Natural killer cell treated with Interleukin-12 subunit alpha and Interleukin-12 subunit beta and Interleukin-15 and Interleukin-18, amount 100 ng/mL, for 72 hours (primary cell): ENCODE results near the gene CEACAM21. TPM values are rescaled to one million over a fixed set of nuclear protein-coding genes. Genes with fewer than 3 reads are reported as not detected.

Source experiments
- ATAC-seq, 2 donors: fragments of 150-1000 bp; cut with Tn5 transposase in 1 of 2; sonication (Bioruptor Pico), chemical (Tn5 transposase) in 1 of 2; 2 replicates each; pipeline ENCODE4 v1.10.0; 2021
- DNase-seq: peaks from one replicate; pipeline ENCODE4 v3.0.0; 2022; ENCODE audit warnings: low spot score
- H3K27ac Mint-ChIP-seq, 2 donors: 1 replicate in 1 of 2; 2 replicates in 1 of 2; pipeline ENCODE4 v1.8.0; 2022; ENCODE audit warnings: mixed read lengths in 2 of 2, mild to moderate bottlenecking in 1 of 2, moderate library complexity in 1 of 2
- H3K27me3 Mint-ChIP-seq, 2 donors: 1 replicate in 1 of 2; 2 replicates in 1 of 2; pipeline ENCODE4 v1.8.0; 2022; ENCODE audit warnings: mixed read lengths in 2 of 2
- H3K36me3 Mint-ChIP-seq: one replicate; pipeline ENCODE4 v1.8.0; 2022; ENCODE audit warnings: mixed read lengths
- H3K4me1 Mint-ChIP-seq, 2 donors: 1 replicate in 1 of 2; 2 replicates in 1 of 2; pipeline ENCODE4 v1.8.0; 2022; ENCODE audit warnings: low read depth in 2 of 2, mixed read lengths in 2 of 2, mild to moderate bottlenecking in 1 of 2
- H3K4me3 Mint-ChIP-seq: one replicate; pipeline ENCODE4 v1.8.0; 2022; ENCODE audit warnings: mixed read lengths
- H3K9me3 Mint-ChIP-seq: 2 replicates; pipeline ENCODE4 v1.8.0; 2022; ENCODE audit warnings: mixed read lengths
- total RNA-seq, 2 donors: library from RNA; stranded (reverse); gene quantifications; one replicate each; pipeline ENCODE4 v1.2.3, GENCODE V29; 2022

Gene CEACAM21
- total RNA-seq, 2 donors from 2014 or later: 9.7 to 20.6 TPM

DNA sequence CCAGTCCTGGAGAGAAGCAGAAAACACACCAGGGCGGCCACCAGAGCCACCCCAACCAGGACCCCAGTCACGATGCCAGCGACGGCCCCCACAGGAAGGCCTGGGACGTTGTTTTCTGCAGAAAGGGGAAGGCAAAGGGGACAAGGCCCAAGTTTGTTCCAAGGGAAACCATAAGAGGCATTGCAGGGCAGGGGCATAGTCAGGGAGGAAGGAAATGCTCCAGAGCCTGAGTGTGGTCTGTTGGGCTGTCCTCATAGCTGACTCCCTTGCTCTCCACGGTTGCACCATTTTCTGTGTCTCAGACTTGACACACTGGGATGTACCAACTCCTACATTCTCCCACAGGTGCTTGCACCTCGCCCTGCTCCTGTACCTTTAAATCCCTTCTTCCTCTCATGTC is 45.7 kb downstream of the CEACAM21 start:
- Mint-ChIP-seq H3K4me1 (no peaks in the 10 kb centered on the region), H3K27me3 (peaks cover 10 to 12% of the 10 kb centered on the region in 2 donors), H3K36me3 (no peaks in the 10 kb centered on the region), H3K9me3 (no peaks in the 10 kb centered on the region), H3K4me3 (no peak overlapping the region), H3K27ac (no peak overlapping the region)
- DNase-seq (no peak), ATAC-seq (no peak)

- no peak overlapping the region for H3K4me3 Mint-ChIP-seq
- peaks cover 12% of the 10 kb centered on the region in 2 donors for H3K27me3 Mint-ChIP-seq
- DNase-seq (no peak), ATAC-seq (no peak)
- H3K9me3 Mint-ChIP-seq: no peaks in the 10 kb centered on the region
- no peaks in the 10 kb centered on the region for H3K4me1 Mint-ChIP-seq
- H3K27ac Mint-ChIP-seq: no peak overlapping the region
- H3K36me3 Mint-ChIP-seq: no peaks in the 10 kb centered on the region
Observed at GRCh38 chr19:41623360-41623759, 47.4 kb downstream of the CEACAM21 start.

DNA sequence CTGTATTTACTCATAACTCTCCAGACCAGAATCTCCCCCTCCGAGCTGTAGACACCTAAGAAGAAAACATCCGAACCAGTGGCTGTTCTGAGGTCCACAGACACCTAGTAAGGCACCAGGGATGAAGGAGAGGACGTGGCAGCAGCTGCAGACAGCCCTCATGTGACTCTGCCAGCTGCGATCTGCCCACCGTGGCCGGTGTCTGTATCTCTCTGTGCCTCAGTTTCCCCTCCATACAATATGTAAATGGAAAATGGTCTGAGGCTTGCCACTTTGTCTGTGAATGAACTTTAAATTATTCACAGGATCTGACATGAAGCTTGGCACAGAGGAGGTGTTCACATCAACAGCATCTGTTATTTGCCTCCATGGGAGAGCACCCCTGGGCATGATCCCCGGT is 48.5 kb downstream of the CEACAM21 start:
- Mint-ChIP-seq H3K4me1 (no peaks in the 10 kb centered on the region), H3K9me3 (no peaks in the 10 kb centered on the region), H3K27me3 (peaks cover 12 to 18% of the 10 kb centered on the region in 2 donors), H3K4me3 (no peak overlapping the region), H3K27ac (no peak overlapping the region), H3K36me3 (no peaks in the 10 kb centered on the region)
- ATAC-seq (no peak), DNase-seq (no peak)

- H3K4me3 Mint-ChIP-seq: no peak overlapping the region
- no peak for ATAC-seq
- H3K27me3 Mint-ChIP-seq: peaks cover 12 to 20% of the 10 kb centered on the region in 2 donors
- no peaks in the 10 kb centered on the region for H3K9me3 Mint-ChIP-seq
- H3K36me3 Mint-ChIP-seq: peaks cover 2% of the 10 kb centered on the region
- DNase-seq: no peak
- H3K27ac Mint-ChIP-seq: no peak overlapping the region
- H3K4me1 Mint-ChIP-seq: no peaks in the 10 kb centered on the region
Observed at GRCh38 chr19:41624937-41625336, 49.0 kb downstream of the CEACAM21 start.

- peaks cover 19 to 25% of the 10 kb centered on the region in 2 donors for H3K27me3 Mint-ChIP-seq
- peaks cover 6% of the 10 kb centered on the region for H3K36me3 Mint-ChIP-seq
- H3K9me3 Mint-ChIP-seq: no peaks in the 10 kb centered on the region
- no peak overlapping the region for H3K27ac Mint-ChIP-seq
- DNase-seq: no peak
- H3K4me1 Mint-ChIP-seq: no peaks in the 10 kb centered on the region
- H3K4me3 Mint-ChIP-seq: no peak overlapping the region
- no peak for ATAC-seq
Observed at GRCh38 chr19:41626278-41626677, 50.3 kb downstream of the CEACAM21 start.

GRCh38 chr19:41626877-41627276 is 50.9 kb downstream of the CEACAM21 start, which contains the start of gene CEACAM4:
TSS of gene CEACAM4 (minus strand) at chr19:41627074. CDS start at chr19:41626963, 111 bp downstream.
- Mint-ChIP-seq H3K36me3 (peaks cover 6% of the 10 kb centered on the region), H3K27me3 (peaks cover 18 to 25% of the 10 kb centered on the region in 2 donors), H3K4me3 (no peak within 1 kb of the TSS), H3K9me3 (no peaks in the 10 kb centered on the region), H3K4me1 (no peaks in the 10 kb centered on the region), H3K27ac (no peak within 1 kb of the TSS)
- ATAC-seq (no peak), DNase-seq (no peak)

DNA sequence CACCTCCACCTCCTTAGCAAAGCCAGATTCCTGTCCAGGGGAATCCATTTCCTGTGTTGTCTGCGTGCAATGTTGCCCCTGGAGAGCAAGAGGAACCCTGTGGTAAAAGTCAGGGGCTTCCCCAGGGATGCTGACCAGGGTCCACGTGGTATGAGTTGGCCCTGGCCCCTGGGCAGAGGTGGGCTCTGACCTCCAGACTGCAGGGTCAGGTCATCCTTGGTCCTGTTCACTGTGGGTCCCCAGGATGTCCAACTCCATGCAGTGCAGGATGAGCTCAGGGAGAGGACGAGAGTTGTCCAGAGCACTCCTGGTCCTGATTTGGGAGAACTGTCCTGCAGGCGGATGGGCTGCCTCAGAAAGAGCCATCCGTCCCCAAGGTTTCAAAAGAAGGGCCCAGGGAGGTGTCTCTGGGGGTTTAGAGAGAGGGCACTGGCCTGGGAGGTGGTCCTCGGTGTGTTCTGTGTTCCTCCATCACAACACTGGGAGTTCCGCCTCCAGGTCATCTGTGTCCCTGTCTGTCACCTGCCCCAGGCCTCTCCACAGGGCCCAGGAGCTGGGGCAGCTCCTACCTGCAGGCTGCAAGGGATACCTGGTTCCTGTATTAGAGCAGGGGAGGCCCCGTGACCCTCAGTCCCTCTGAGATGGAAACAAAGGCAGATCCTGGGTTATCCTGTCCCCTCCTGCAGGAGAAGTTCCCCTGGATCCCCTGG is 52.2 kb downstream of the CEACAM21 start:
- H3K9me3 Mint-ChIP-seq: no peaks in the 10 kb centered on the region

More for the DNA sequence above, 52.2 kb downstream of the CEACAM21 start:
- ATAC-seq (peak in 1 of 2 donors; percentile 53), DNase-seq (no peak)
- H3K27ac Mint-ChIP-seq: no peak overlapping the region
- H3K4me3 Mint-ChIP-seq: no peak overlapping the region
- peaks cover 19 to 25% of the 10 kb centered on the region in 2 donors for H3K27me3 Mint-ChIP-seq
- peaks cover 6% of the 10 kb centered on the region for H3K36me3 Mint-ChIP-seq
- no peaks in the 10 kb centered on the region for H3K4me1 Mint-ChIP-seq

Other genes with a start within 250 kb of the CEACAM21 start
- 100 to 1,000 TPM; 108 to 131 TPM for gene TGFB1, start 222.2 kb upstream of the CEACAM21 start, total RNA-seq
- gene B9D2, start 212.0 kb upstream of the CEACAM21 start, total RNA-seq: 1 to 10 TPM; 4.9 to 9.3 TPM
- gene TMEM91, start 199.6 kb upstream of the CEACAM21 start, total RNA-seq: 1 to 10 TPM; 4.7 to 6.7 TPM
- 10 to 100 TPM; 31.5 to 56.6 TPM for gene EXOSC5, start 178.8 kb upstream of the CEACAM21 start, total RNA-seq
- gene BCKDHA, start 178.3 kb upstream of the CEACAM21 start, total RNA-seq: 10 to 100 TPM; 10.9 to 13.7 TPM
- 1 to 10 TPM in 1 of 2 donors, under 1 TPM in 1; 0.78 to 3.0 TPM for gene B3GNT8, start 148.8 kb upstream of the CEACAM21 start, total RNA-seq
- 10 to 100 TPM; 58.3 to 58.7 TPM for gene DMAC2, start 136.3 kb upstream of the CEACAM21 start, total RNA-seq
- not detected for gene ERICH4, start 133.0 kb upstream of the CEACAM21 start, total RNA-seq
- not detected for gene CEACAM4, start 50.9 kb downstream of the CEACAM21 start, total RNA-seq
- not detected for gene CEACAM7, start 112.1 kb downstream of the CEACAM21 start, total RNA-seq
- gene CEACAM5, start 132.5 kb downstream of the CEACAM21 start, total RNA-seq: not detected
- gene CEACAM6, start 179.4 kb downstream of the CEACAM21 start, total RNA-seq: not detected
- gene CEACAM3, start 220.4 kb downstream of the CEACAM21 start, total RNA-seq: not detected